K562 (cell line): ENCODE measurements around the gene PPM1L. TPM values are rescaled to one million over a fixed set of nuclear protein-coding genes. Genes with fewer than 3 reads are reported as not detected.

ENCODE experiments used
- ATF7 ChIP-seq: fragments of 450-650 bp; IDR thresholded peaks from 2 replicates; pipeline ENCODE4 v1.7.1; 2014; ENCODE audit warnings: mild to moderate bottlenecking, moderate library complexity
- CBFA2T3 ChIP-seq: fragments of 450-650 bp; IDR thresholded peaks from 2 replicates; pipeline ENCODE4 v1.6.1; 2017
- CHD2 ChIP-seq: IDR thresholded peaks from 2 replicates; pipeline ENCODE4 v1.6.1; 2011; ENCODE audit warnings: low read depth, low read length
- GTF2A2 ChIP-seq: IDR thresholded peaks from 2 replicates; pipeline ENCODE4 v1.6.1; 2016; ENCODE audit warnings: mild to moderate bottlenecking, missing genetic modification characterization, missing compliant biosample characterization
- HMG20A ChIP-seq: fragments of 450-650 bp; formaldehyde crosslinking; conservative IDR thresholded peaks from 2 replicates; pipeline ENCODE4 v1.4.0; 2020; ENCODE audit warnings: mild to moderate bottlenecking, mixed read lengths
- HMGN3 ChIP-seq: IDR thresholded peaks from 2 replicates; pipeline ENCODE4 v1.6.1; 2011; ENCODE audit warnings: borderline replicate concordance, low read depth, mild to moderate bottlenecking, mixed read lengths, low read length; ENCODE audit not compliant: insufficient read length; ENCODE audit errors: extremely low read depth
- ILK ChIP-seq: fragments of 450-650 bp; IDR thresholded peaks from 2 replicates; pipeline ENCODE4 v1.6.1; 2016; ENCODE audit warnings: missing genetic modification characterization, low read depth, mild to moderate bottlenecking, missing compliant biosample characterization, moderate library complexity, borderline replicate concordance
- JUND ChIP-seq, 2 experiments: IDR thresholded peaks; 2 replicates in 1 of 2; 3 replicates in 1 of 2; pipeline ENCODE4 v1.6.1; 2011; ENCODE audit warnings: borderline replicate concordance in 2 of 2, low read depth in 2 of 2, low read length in 2 of 2, improper control_type of control experiment in 1 of 2, missing biosample characterization in 1 of 2, missing genetic modification characterization in 1 of 2, missing genetic modification reagents in 1 of 2
- KDM4B ChIP-seq, 2 experiments: fragments of 450-650 bp in 1 of 2; sonication (generic) in 1 of 2; IDR thresholded peaks; 2 replicates each; pipeline ENCODE4 v1.6.1; 2016 to 2017; ENCODE audit warnings: borderline replicate concordance in 2 of 2, antibody characterized with exemption in 1 of 2, low read depth in 1 of 2, mild to moderate bottlenecking in 1 of 2
- MED1 ChIP-seq: sonication (generic); formaldehyde crosslinking; IDR thresholded peaks from 2 replicates; pipeline ENCODE4 v1.8.1; 2023; ENCODE audit warnings: missing genetic modification reagents, borderline replicate concordance
- PCBP1 ChIP-seq: fragments of 200-400 bp; formaldehyde crosslinking; IDR thresholded peaks from 2 replicates; pipeline ENCODE4 v1.6.1; 2018; ENCODE audit warnings: mild to moderate bottlenecking, low read depth, low read length; ENCODE audit not compliant: poor library complexity, severe bottlenecking
- RBFOX2 ChIP-seq: fragments of 200-400 bp; formaldehyde crosslinking; IDR thresholded peaks from 2 replicates; pipeline ENCODE4 v1.6.1; 2017; ENCODE audit warnings: low read depth, mild to moderate bottlenecking, low read length, moderate library complexity
- RHOXF2B ChIP-seq: fragments of 250-450 bp; sonication (Bioruptor Pico); conservative IDR thresholded peaks from 2 replicates; pipeline ENCODE4 v1.5.1; 2021
- SOX6 ChIP-seq: fragments of 450-650 bp; IDR thresholded peaks from 2 replicates; pipeline ENCODE4 v1.6.1; 2014; ENCODE audit warnings: mild to moderate bottlenecking
- SUPT5H ChIP-seq: fragments of 450-650 bp; IDR thresholded peaks from 2 replicates; pipeline ENCODE4 v1.6.1; 2016
- TBP ChIP-seq: optimal IDR thresholded peaks from 2 replicates; pipeline ENCODE3; 2011; ENCODE audit warnings: low read depth, low read length, improper control_type of control experiment
- THRAP3 ChIP-seq: fragments of 450-650 bp; IDR thresholded peaks from 2 replicates; pipeline ENCODE4 v1.6.1; 2016; ENCODE audit warnings: mild to moderate bottlenecking, inconsistent platforms, borderline replicate concordance
- YBX1 ChIP-seq: fragments of 450-650 bp; IDR thresholded peaks from 2 replicates; pipeline ENCODE4 v1.7.1; 2016; ENCODE audit warnings: mild to moderate bottlenecking
- ZFP36 ChIP-seq: fragments of 150-350 bp; IDR thresholded peaks from 2 replicates; pipeline ENCODE4 v1.6.1; 2018; ENCODE audit warnings: low read length, low read depth; ENCODE audit not compliant: partially characterized antibody
- ZNF354B ChIP-seq: fragments of 250-450 bp; sonication (Bioruptor Pico); IDR thresholded peaks from 2 replicates; pipeline ENCODE4 v1.4.0; 2020
- ZNF764 ChIP-seq: fragments of 250-450 bp; sonication (Bioruptor Pico); IDR thresholded peaks from 2 replicates; pipeline ENCODE4 v1.4.0; 2020; ENCODE audit warnings: low read depth, mild to moderate bottlenecking, moderate library complexity
- polyA plus RNA-seq, 8 experiments: library from polyadenylated mRNA; depleted of rRNA in 4 of 8; stranded (reverse) in 5 of 8; unstranded in 3 of 8; fragments of >200 nt; fragmentation: Nextera tagmentation in 2 of 8; fragmentation: Illumina TruSeq in 1 of 8; extraction: Ambion mirVana in 2 of 8; extraction: Trizol in 1 of 8; gene quantifications; 2 replicates each; pipeline versions ENCODE4 v1.2.1 to v1.2.3, GENCODE V29; 2011 to 2014; ENCODE audit warnings: inconsistent platforms in 1 of 8, missing spikeins in 1 of 8
- total RNA-seq, 7 experiments: library from RNA; depleted of rRNA in 6 of 7; stranded (reverse); fragments of >200 nt in 6 of 7; fragmentation: Illumina TruSeq in 2 of 7; extraction: Trizol in 2 of 7; gene quantifications; 2 replicates each; pipeline versions ENCODE4 v1.2.1 to v1.2.3, GENCODE V29; 2011 to 2021; ENCODE audit warnings: low replicate concordance in 1 of 7
- TF ChIP-seq, protein P1 (sequence below): fragments of 450-650 bp; IDR thresholded peaks from one replicate; pipeline ENCODE4 v1.6.1; 2018; ENCODE audit warnings: mild to moderate bottlenecking, moderate library complexity; ENCODE audit not compliant: partially characterized antibody
- TF ChIP-seq, protein P2 (sequence below): IDR thresholded peaks from 2 replicates; pipeline ENCODE4 v1.6.1; 2012; ENCODE audit warnings: low read depth, low read length, improper control_type of control experiment, borderline replicate concordance
- TF ChIP-seq, protein P3 (sequence below): IDR thresholded peaks from 2 replicates; pipeline ENCODE4 v1.6.1; 2014; ENCODE audit warnings: antibody characterized with exemption

PPM1L gene
- total and polyA plus RNA-seq, 9 of the 15 experiments (the other 6 are each of a cell fraction or from before 2014, with no cell fraction given): 0.01 to 0.41 (median 0.14) TPM

DNA sequence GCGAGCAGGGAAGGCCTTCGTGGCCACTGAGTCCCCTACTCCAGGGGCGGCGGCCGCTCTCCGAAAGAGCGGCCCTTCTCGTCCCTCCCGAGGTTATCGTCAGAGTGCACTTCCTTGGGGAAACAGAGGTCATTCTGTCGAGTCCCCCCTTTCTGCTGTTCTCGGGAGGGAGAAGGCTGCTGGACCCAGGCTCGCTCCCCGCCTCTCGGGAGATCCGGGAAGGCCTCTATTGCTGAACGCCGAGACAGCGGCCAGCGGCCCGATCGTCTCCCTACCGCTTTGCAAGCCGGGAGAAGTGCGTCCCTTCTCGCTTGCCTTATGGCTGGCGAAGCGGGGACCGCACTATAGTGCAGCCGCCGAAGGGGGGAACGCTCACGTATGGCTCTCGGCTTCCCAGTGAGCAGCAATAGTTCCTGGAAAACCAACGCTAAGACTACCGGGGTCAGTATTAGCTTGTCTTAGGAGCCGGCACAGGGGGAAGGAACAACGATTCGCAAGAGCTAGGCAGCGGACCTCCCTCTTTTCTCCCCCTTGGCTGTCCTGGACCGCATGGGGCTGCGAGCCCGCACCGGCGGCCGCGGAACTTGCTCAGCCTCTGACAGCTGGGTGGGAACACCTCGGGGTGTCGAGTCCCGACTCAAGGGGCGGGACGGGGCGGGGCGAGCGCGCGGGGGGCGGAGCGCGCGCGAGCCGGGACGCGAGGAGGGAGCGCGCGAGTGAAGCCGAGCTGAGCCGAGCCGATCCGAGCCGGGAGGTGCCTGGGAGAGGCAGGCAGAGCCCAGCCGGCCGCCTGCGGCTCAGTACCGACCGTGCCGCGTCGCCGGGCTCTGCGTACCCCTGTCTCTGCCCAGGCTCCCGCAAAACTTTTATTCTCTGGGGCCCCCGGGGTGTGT lies 930 bp upstream of the PPM1L start (continued):
- TF ChIP-seq CHD2 (peak; percentile 21; the same call in 1 of the 2 replicates), HMG20A (no peak), YBX1 (no peak), HMGN3 (peak; percentile 35), KDM4B (IDR thresholded peaks at IDR 0.05; ENCODE audit: borderline replicate concordance in 2 of 2, low read depth in 1 of 2) (0 out of 4 replicates have a peak, but pooled peaks of 1 of the 2 experiments have one; percentile 10), ILK (tag) (no peak), SUPT5H (peak; percentile 52; the same call in 1 of the 2 replicates), ATF7 (peak; percentile 100), SOX6 (peak; percentile 26; the same call in 1 of the 2 replicates), CBFA2T3 (no peak), ZFP36 (no peak), TBP (peak; percentile 61), THRAP3 (no peak), ZNF764 (no peak), MED1 (CRISPR knock-in tag) (no peak), ZNF354B (no peak), RBFOX2 (peak; percentile 85), GTF2A2 (no peak), PCBP1 (no peak), RHOXF2B (CRISPR knock-in tag) (no peak), JUND (IDR thresholded peaks at IDR 0.05; ENCODE audit: borderline replicate concordance, low read depth, low read length) (peak; percentile 81), JUND (tag; IDR thresholded peaks at IDR 0.05; ENCODE audit: borderline replicate concordance, low read depth, low read length) (no peak)
- TF ChIP-seq, protein P1, sequence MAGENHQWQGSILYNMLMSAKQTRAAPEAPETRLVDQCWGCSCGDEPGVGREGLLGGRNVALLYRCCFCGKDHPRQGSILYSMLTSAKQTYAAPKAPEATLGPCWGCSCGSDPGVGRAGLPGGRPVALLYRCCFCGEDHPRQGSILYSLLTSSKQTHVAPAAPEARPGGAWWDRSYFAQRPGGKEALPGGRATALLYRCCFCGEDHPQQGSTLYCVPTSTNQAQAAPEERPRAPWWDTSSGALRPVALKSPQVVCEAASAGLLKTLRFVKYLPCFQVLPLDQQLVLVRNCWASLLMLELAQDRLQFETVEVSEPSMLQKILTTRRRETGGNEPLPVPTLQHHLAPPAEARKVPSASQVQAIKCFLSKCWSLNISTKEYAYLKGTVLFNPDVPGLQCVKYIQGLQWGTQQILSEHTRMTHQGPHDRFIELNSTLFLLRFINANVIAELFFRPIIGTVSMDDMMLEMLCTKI: no peak
- TF ChIP-seq, protein P2, sequence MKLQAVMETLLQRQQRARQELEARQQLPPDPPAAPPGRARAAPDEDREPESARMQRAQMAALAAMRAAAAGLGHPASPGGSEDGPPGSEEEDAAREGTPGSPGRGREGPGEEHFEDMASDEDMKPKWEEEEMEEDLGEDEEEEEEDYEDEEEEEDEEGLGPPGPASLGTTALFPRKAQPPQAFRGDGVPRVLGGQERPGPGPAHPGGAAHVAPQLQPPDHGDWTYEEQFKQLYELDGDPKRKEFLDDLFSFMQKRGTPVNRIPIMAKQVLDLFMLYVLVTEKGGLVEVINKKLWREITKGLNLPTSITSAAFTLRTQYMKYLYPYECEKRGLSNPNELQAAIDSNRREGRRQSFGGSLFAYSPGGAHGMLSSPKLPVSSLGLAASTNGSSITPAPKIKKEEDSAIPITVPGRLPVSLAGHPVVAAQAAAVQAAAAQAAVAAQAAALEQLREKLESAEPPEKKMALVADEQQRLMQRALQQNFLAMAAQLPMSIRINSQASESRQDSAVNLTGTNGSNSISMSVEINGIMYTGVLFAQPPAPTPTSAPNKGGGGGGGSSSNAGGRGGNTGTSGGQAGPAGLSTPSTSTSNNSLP: no peak
- TF ChIP-seq, protein P3, sequence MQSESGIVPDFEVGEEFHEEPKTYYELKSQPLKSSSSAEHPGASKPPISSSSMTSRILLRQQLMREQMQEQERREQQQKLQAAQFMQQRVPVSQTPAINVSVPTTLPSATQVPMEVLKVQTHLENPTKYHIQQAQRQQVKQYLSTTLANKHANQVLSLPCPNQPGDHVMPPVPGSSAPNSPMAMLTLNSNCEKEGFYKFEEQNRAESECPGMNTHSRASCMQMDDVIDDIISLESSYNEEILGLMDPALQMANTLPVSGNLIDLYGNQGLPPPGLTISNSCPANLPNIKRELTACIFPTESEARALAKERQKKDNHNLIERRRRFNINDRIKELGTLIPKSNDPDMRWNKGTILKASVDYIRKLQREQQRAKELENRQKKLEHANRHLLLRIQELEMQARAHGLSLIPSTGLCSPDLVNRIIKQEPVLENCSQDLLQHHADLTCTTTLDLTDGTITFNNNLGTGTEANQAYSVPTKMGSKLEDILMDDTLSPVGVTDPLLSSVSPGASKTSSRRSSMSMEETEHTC: no peak
